C4-2B (cell line): ENCODE results near the gene CIAO2B.

ENCODE experiments used
- ZFX ChIP-seq: fragments of 450-650 bp; IDR thresholded peaks from 2 replicates; pipeline ENCODE4 v1.6.1; 2017
- TF ChIP-seq, protein P1 (sequence below): fragments of 450-650 bp; conservative IDR thresholded peaks from 2 replicates; pipeline ENCODE4 v1.5.1; 2017; ENCODE audit warnings: mild to moderate bottlenecking

GRCh38 chr16:66931665-66932064, 2.5 kb downstream of the CIAO2B start:
- TF ChIP-seq, protein P1, sequence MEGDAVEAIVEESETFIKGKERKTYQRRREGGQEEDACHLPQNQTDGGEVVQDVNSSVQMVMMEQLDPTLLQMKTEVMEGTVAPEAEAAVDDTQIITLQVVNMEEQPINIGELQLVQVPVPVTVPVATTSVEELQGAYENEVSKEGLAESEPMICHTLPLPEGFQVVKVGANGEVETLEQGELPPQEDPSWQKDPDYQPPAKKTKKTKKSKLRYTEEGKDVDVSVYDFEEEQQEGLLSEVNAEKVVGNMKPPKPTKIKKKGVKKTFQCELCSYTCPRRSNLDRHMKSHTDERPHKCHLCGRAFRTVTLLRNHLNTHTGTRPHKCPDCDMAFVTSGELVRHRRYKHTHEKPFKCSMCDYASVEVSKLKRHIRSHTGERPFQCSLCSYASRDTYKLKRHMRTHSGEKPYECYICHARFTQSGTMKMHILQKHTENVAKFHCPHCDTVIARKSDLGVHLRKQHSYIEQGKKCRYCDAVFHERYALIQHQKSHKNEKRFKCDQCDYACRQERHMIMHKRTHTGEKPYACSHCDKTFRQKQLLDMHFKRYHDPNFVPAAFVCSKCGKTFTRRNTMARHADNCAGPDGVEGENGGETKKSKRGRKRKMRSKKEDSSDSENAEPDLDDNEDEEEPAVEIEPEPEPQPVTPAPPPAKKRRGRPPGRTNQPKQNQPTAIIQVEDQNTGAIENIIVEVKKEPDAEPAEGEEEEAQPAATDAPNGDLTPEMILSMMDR = no peak
- no peak for TF ChIP-seq ZFX
